SK-N-SH (cell line): ENCODE measurements around the gene TRIM8. TPM values are rescaled to one million over a fixed set of nuclear protein-coding genes. Genes with fewer than 3 reads are reported as not detected.

ENCODE experiments used
- CTCF ChIA-PET: fragments of 300-600, 350-600 bp; formaldehyde crosslinking; extraction: SDS; loops from one replicate; lab custom pipeline; 2021; lab: Yijun Ruan, JAX
- POLR2A ChIA-PET: fragments of 350-600 bp; sonication (Branson Sonifier 250); formaldehyde crosslinking; extraction: SDS; loops from one replicate; lab custom pipeline; 2020; ENCODE audit warnings: antibody characterized with exemption, inconsistent platforms; lab: Yijun Ruan, JAX
- DNase-seq: peaks from one replicate; pipeline ENCODE4 v3.0.0; 2012
- H2AFZ ChIP-seq: fragments of 200-600 bp; sonication (generic); 2 replicates; pipeline ENCODE4 v1.8.1; 2016; ENCODE audit warnings: antibody characterized with exemption, mild to moderate bottlenecking, low read depth
- H3F3A ChIP-seq: fragments of 200-600 bp; sonication (generic); replicated peaks from 2 replicates; pipeline ENCODE3; 2016; ENCODE audit warnings: antibody characterized with exemption, mild to moderate bottlenecking; ENCODE audit not compliant: insufficient read depth
- H3K27ac ChIP-seq, 2 experiments: fragments of 200-500 bp in 1 of 2; fragments of 200-600 bp in 1 of 2; sonication (Bioruptor generic) in 1 of 2; sonication (generic), shearing (Covaris generic) in 1 of 2; 2 replicates each; pipeline versions ENCODE4 v1.5.1 to v1.6.1; 2014 to 2016; ENCODE audit warnings: low read depth in 2 of 2, inconsistent platforms in 1 of 2, low read length in 1 of 2, mild to moderate bottlenecking in 1 of 2, mixed read lengths in 1 of 2
- H3K27me3 ChIP-seq: fragments of 200-600 bp; sonication (generic), shearing (Covaris generic); 2 replicates; pipeline ENCODE4 v1.6.1; 2016; ENCODE audit warnings: mixed run types; ENCODE audit not compliant: insufficient read depth
- H3K36me3 ChIP-seq, 2 experiments: fragments of 200-500 bp in 1 of 2; fragments of 200-600 bp in 1 of 2; sonication (Bioruptor generic) in 1 of 2; sonication (generic) in 1 of 2; replicated peaks in 1 of 2; 2 replicates each; pipeline versions ENCODE3 to v1.5.1; 2014 to 2016; ENCODE audit warnings: low read length in 1 of 2, mild to moderate bottlenecking in 1 of 2; ENCODE audit not compliant: insufficient read depth in 2 of 2, control insufficient read depth in 1 of 2
- H3K4me1 ChIP-seq, 2 experiments: fragments of 200-500 bp in 1 of 2; fragments of 200-600 bp in 1 of 2; sonication (Bioruptor generic) in 1 of 2; sonication (generic), shearing (Covaris generic) in 1 of 2; 2 replicates each; pipeline versions ENCODE4 v1.5.1 to v1.6.1; 2014 to 2016; ENCODE audit warnings: low read depth in 1 of 2, low read length in 1 of 2, mixed run types in 1 of 2; ENCODE audit not compliant: insufficient read depth in 2 of 2, control insufficient read depth in 1 of 2
- H3K4me2 ChIP-seq: fragments of 200-600 bp; sonication (generic), shearing (Covaris generic); 2 replicates; pipeline ENCODE4 v1.6.1; 2017; ENCODE audit warnings: mixed run types
- H3K4me3 ChIP-seq, 2 experiments: fragments of 200-500 bp in 1 of 2; fragments of 200-600 bp in 1 of 2; sonication (Bioruptor generic) in 1 of 2; sonication (generic), shearing (Covaris generic) in 1 of 2; 2 replicates each; pipeline versions ENCODE4 v1.5.1 to v1.8.1; 2014 to 2016; ENCODE audit warnings: low read depth in 2 of 2, inconsistent platforms in 1 of 2, low read length in 1 of 2, mild to moderate bottlenecking in 1 of 2, mixed read lengths in 1 of 2, moderate library complexity in 1 of 2
- H3K79me2 ChIP-seq: fragments of 200-600 bp; sonication (generic); 2 replicates; pipeline ENCODE4 v1.8.1; 2017; ENCODE audit warnings: mild to moderate bottlenecking; ENCODE audit not compliant: insufficient read depth
- H3K9ac ChIP-seq: fragments of 200-600 bp; sonication (generic); 2 replicates; pipeline ENCODE4 v1.6.1; 2017; ENCODE audit warnings: mixed run types
- H3K9me2 ChIP-seq: fragments of 200-600 bp; sonication (generic); 2 replicates; pipeline ENCODE4 v1.6.1; 2017; ENCODE audit warnings: mixed run types
- H3K9me3 ChIP-seq: fragments of 200-600 bp; sonication (generic); 2 replicates; pipeline ENCODE4 v1.6.1; 2017; ENCODE audit warnings: mixed run types, mild to moderate bottlenecking, moderate library complexity
- H4K20me1 ChIP-seq: fragments of 200-600 bp; sonication (generic); 2 replicates; pipeline ENCODE4 v1.6.1; 2017; ENCODE audit warnings: mild to moderate bottlenecking, mixed run types; ENCODE audit not compliant: insufficient read depth
- CHD2 ChIP-seq: fragments of 150-350 bp; IDR thresholded peaks from 2 replicates; pipeline ENCODE4 v1.6.1; 2018; ENCODE audit warnings: low read length; ENCODE audit not compliant: partially characterized antibody
- EP300 ChIP-seq, 2 experiments: IDR thresholded peaks; 2 replicates each; pipeline versions ENCODE4 v1.4.0 to v1.6.1; 2012; ENCODE audit warnings: borderline replicate concordance in 1 of 2, low read depth in 1 of 2, low read length in 1 of 2
- EZH2phosphoT487 ChIP-seq: fragments of 200-600 bp; sonication (generic); IDR thresholded peaks from 2 replicates; pipeline ENCODE4 v1.6.1; 2017; ENCODE audit warnings: low read depth, mixed run types, mild to moderate bottlenecking, antibody characterized with exemption, moderate library complexity, borderline replicate concordance
- FOSL2 ChIP-seq: IDR thresholded peaks from 2 replicates; pipeline ENCODE4 v1.4.0; 2012; ENCODE audit warnings: low read depth, mild to moderate bottlenecking, moderate library complexity, borderline replicate concordance
- FOXJ3 ChIP-seq: sonication (generic); formaldehyde crosslinking; IDR thresholded peaks from 2 replicates; pipeline ENCODE4 v1.5.1; 2020; ENCODE audit warnings: mild to moderate bottlenecking, missing genetic modification reagents
- FOXM1 ChIP-seq: IDR thresholded peaks from 2 replicates; pipeline ENCODE4 v1.4.0; 2012; ENCODE audit warnings: low read depth, mild to moderate bottlenecking
- GABPA ChIP-seq: IDR thresholded peaks from 2 replicates; pipeline ENCODE4 v1.4.0; 2012; ENCODE audit warnings: low read depth, mild to moderate bottlenecking
- GATA2 ChIP-seq: sonication (generic); formaldehyde crosslinking; IDR thresholded peaks from 2 replicates; pipeline ENCODE4 v1.5.0; 2020; ENCODE audit warnings: mild to moderate bottlenecking, missing genetic modification reagents
- MEF2A ChIP-seq: IDR thresholded peaks from 2 replicates; pipeline ENCODE4 v1.4.0; 2012; ENCODE audit warnings: low read depth, borderline replicate concordance
- MXI1 ChIP-seq: IDR thresholded peaks from 2 replicates; pipeline ENCODE4 v1.6.1; 2012; ENCODE audit warnings: mild to moderate bottlenecking, low read depth, low read length, improper control_type of control experiment
- NFIC ChIP-seq: IDR thresholded peaks from 2 replicates; pipeline ENCODE4 v1.4.0; 2012; ENCODE audit warnings: borderline replicate concordance
- NRF1 ChIP-seq: IDR thresholded peaks from 2 replicates; pipeline ENCODE4 v1.6.1; 2012; ENCODE audit warnings: low read depth, mild to moderate bottlenecking, low read length
- POLR2AphosphoS5 ChIP-seq: IDR thresholded peaks from 2 replicates; pipeline ENCODE4 v1.6.1; 2012; ENCODE audit warnings: low read depth, low read length
- RAD21 ChIP-seq: IDR thresholded peaks from 2 replicates; pipeline ENCODE4 v1.6.1; 2012; ENCODE audit warnings: mild to moderate bottlenecking, low read length
- RFX5 ChIP-seq: IDR thresholded peaks from 2 replicates; pipeline ENCODE4 v1.6.1; 2012; ENCODE audit warnings: mild to moderate bottlenecking, improper control_type of control experiment, low read length
- SMC3 ChIP-seq: IDR thresholded peaks from 2 replicates; pipeline ENCODE4 v1.6.1; 2012; ENCODE audit warnings: low read depth, low read length, improper control_type of control experiment
- TCF12 ChIP-seq: IDR thresholded peaks from 2 replicates; pipeline ENCODE4 v1.4.0; 2012
- YY1 ChIP-seq: IDR thresholded peaks from 2 replicates; pipeline ENCODE4 v1.4.0; 2012; ENCODE audit warnings: low read depth, mild to moderate bottlenecking
- WGBS: methylation state at CpG from one replicate; pipeline ENCODE4 v1.1.6; 2017; ENCODE audit warnings: low lambda C conversion rate; 5-methylcytosine and 5-hydroxymethylcytosine counted together
- polyA plus RNA-seq, 3 experiments: library from polyadenylated mRNA; depleted of rRNA; stranded (reverse); fragments of >200 nt; gene quantifications; 2 replicates each; pipeline ENCODE4 v1.2.3, GENCODE V29; 2012
- TF ChIP-seq, protein P1 (sequence below): fragments of 150-350 bp; IDR thresholded peaks from 2 replicates; pipeline ENCODE4 v1.6.1; 2017; ENCODE audit warnings: antibody characterized with exemption, low read length, low read depth, borderline replicate concordance
- TF ChIP-seq, protein P2 (sequence below): IDR thresholded peaks from 2 replicates; pipeline ENCODE4 v1.4.0; 2012; ENCODE audit warnings: low read depth, borderline replicate concordance
- TF ChIP-seq, protein P3 (sequence below): IDR thresholded peaks from 2 replicates; pipeline ENCODE4 v1.6.1; 2012; ENCODE audit warnings: mild to moderate bottlenecking, low read depth, low read length, moderate library complexity

Gene TRIM8
- polyA plus RNA-seq, 1 of the 3 experiments (the other 2 are of a cell fraction) = 108 TPM

DNA sequence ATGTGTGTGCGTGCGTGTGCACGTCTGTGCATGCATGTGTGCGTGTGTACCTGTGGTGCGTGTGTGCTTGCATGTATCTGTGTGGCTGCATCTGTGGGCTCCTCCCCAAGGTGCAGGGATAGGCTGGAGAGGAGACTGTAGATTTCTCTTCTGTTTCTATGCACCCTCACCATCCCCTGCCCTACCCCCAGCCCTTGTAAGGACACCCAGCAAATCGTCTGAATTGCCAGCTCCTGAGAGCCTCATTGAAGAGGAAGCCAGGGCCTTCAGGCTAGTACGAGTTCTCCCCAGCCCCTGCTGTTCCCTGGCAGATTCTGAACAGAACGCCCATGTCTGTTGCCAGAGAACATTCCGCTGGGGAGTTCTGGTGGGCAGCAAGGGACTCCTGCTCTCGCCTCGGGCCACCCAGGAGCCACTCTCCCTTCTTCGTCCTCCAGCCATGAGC lies 17.0 kb upstream of the TRIM8 start:
- peak overlapping the region; percentile 72 for H3K9ac ChIP-seq
- peak overlapping the region; percentile 67; the same call in 1 of the 2 replicates for H2AFZ ChIP-seq
- H3K9me2 ChIP-seq = no peaks in the 10 kb centered on the region
- H3K79me2 ChIP-seq = no peaks in the 10 kb centered on the region
- ChIA-PET CTCF (interaction anchor here (0.7 to 2.9 kb wide), 5 partner anchors 15 to 124 kb away, joined by 3 to 18 read pairs (median 6); partner anchors contain the start of genes SUFU and TRIM8), POLR2A (interaction anchor here (1.0 to 4.0 kb wide), 6 partner anchors 9 to 86 kb away, joined by 3 to 34 read pairs (median 6); partner anchors contain the start of gene TRIM8)
- H3K4me2 ChIP-seq = peak overlapping the region; percentile 68
- peak overlapping the region; percentile 91 to 99 for H3K27ac ChIP-seq
- no peak for TF ChIP-seq MEF2A
- peak; percentile 90 for TF ChIP-seq RFX5
- TF ChIP-seq EP300 (IDR thresholded peaks at IDR 0.05; ENCODE audit: borderline replicate concordance in 1 of 2, low read depth in 1 of 2, low read length in 1 of 2) = peak in 1 of 2 experiments; percentile 34; a peak in 1 of 4 replicates
- no peak for TF ChIP-seq SMC3
- no peak for TF ChIP-seq NFIC
- H4K20me1 ChIP-seq = no peaks in the 10 kb centered on the region
- peak; percentile 55 for DNase-seq
- H3K36me3 ChIP-seq = peaks cover 0 to 3% of the 10 kb centered on the region in 2 experiments
- H3K27me3 ChIP-seq = no peaks in the 10 kb centered on the region
- H3K9me3 ChIP-seq = no peaks in the 10 kb centered on the region
- H3K4me3 ChIP-seq = no peak overlapping the region
- WGBS = 59% methylated on average over 12 of the region's 12 CpGs
- H3F3A ChIP-seq = peaks cover 35% of the 10 kb centered on the region
- peaks cover 50 to 88% of the 10 kb centered on the region in 2 experiments for H3K4me1 ChIP-seq

DNA sequence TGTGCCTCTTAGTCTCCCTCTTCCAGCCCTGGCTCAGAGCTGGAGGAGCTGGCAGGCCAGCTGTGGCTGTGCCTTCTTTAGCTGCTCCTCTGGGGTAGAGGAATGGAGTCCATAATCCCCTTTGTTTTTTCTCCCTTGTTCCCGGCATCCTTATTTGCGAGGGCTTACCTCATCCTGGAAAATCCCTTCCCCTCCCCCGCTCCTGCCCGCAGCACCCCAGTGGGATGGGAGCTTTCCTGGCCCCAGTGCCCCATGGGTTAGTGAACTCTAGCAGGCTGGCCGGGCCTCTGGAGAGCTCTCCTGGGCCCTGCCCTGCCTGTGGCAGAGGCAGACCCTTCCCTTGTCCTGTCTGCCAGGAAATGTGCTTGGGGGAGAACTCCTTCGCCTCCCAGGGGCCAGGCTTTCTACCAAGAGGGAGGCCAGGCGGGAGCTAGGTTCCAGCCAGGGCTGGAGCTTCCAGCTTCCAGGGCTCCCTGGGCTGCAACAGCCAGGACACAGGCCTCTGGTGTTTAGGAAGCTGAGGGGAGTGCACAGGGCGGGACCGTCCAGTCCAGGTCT lies 16.5 kb upstream of the TRIM8 start:
- Histone ChIP-seq H3K36me3 (peaks cover 0 to 3% of the 10 kb centered on the region in 2 experiments), H3K4me2 (peak overlapping the region; percentile 68)
- CTCF ChIA-PET = interaction anchor here (0.6 to 2.9 kb wide), 8 partner anchors 14 to 228 kb away, joined by 3 to 18 read pairs (median 4); partner anchors contain the start of gene TRIM8
- TF ChIP-seq FOXJ3 (CRISPR knock-in tag) = no peak; the same call in 1 of the 2 replicates
- no peak for TF ChIP-seq GABPA
- TF ChIP-seq, protein P1, sequence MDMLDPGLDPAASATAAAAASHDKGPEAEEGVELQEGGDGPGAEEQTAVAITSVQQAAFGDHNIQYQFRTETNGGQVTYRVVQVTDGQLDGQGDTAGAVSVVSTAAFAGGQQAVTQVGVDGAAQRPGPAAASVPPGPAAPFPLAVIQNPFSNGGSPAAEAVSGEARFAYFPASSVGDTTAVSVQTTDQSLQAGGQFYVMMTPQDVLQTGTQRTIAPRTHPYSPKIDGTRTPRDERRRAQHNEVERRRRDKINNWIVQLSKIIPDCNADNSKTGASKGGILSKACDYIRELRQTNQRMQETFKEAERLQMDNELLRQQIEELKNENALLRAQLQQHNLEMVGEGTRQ = no peak
- no peak for TF ChIP-seq FOSL2
- TF ChIP-seq, protein P2, sequence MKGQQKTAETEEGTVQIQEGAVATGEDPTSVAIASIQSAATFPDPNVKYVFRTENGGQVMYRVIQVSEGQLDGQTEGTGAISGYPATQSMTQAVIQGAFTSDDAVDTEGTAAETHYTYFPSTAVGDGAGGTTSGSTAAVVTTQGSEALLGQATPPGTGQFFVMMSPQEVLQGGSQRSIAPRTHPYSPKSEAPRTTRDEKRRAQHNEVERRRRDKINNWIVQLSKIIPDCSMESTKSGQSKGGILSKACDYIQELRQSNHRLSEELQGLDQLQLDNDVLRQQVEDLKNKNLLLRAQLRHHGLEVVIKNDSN = no peak
- peak in 1 of 2 experiments; percentile 34; a peak in 2 of 4 replicates for TF ChIP-seq EP300 (IDR thresholded peaks at IDR 0.05; ENCODE audit: borderline replicate concordance in 1 of 2, low read depth in 1 of 2, low read length in 1 of 2)
- TF ChIP-seq FOXM1 = no peak
- no peak for TF ChIP-seq NRF1
- TF ChIP-seq, protein P3, sequence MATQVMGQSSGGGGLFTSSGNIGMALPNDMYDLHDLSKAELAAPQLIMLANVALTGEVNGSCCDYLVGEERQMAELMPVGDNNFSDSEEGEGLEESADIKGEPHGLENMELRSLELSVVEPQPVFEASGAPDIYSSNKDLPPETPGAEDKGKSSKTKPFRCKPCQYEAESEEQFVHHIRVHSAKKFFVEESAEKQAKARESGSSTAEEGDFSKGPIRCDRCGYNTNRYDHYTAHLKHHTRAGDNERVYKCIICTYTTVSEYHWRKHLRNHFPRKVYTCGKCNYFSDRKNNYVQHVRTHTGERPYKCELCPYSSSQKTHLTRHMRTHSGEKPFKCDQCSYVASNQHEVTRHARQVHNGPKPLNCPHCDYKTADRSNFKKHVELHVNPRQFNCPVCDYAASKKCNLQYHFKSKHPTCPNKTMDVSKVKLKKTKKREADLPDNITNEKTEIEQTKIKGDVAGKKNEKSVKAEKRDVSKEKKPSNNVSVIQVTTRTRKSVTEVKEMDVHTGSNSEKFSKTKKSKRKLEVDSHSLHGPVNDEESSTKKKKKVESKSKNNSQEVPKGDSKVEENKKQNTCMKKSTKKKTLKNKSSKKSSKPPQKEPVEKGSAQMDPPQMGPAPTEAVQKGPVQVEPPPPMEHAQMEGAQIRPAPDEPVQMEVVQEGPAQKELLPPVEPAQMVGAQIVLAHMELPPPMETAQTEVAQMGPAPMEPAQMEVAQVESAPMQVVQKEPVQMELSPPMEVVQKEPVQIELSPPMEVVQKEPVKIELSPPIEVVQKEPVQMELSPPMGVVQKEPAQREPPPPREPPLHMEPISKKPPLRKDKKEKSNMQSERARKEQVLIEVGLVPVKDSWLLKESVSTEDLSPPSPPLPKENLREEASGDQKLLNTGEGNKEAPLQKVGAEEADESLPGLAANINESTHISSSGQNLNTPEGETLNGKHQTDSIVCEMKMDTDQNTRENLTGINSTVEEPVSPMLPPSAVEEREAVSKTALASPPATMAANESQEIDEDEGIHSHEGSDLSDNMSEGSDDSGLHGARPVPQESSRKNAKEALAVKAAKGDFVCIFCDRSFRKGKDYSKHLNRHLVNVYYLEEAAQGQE = 0 out of 2 replicates have a peak, but pooled peaks have one; percentile 44
- no peak; the same call in 1 of the 2 replicates for TF ChIP-seq YY1
- no peak for TF ChIP-seq MEF2A
- no peak for TF ChIP-seq RFX5
- TF ChIP-seq CHD2 = no peak
- TF ChIP-seq SMC3 = no peak
- TF ChIP-seq GATA2 (CRISPR knock-in tag) = no peak
- no peak for TF ChIP-seq POLR2AphosphoS5
- no peak for TF ChIP-seq EZH2phosphoT487
- peak; percentile 10; the same call in 1 of the 2 replicates for TF ChIP-seq NFIC
- TF ChIP-seq RAD21 = no peak
- no peak for TF ChIP-seq MXI1
- TF ChIP-seq TCF12 = peak; percentile 42; the same call in 1 of the 2 replicates

More for the DNA sequence above, 16.5 kb upstream of the TRIM8 start:
- H3K4me1 ChIP-seq = peaks cover 55 to 93% of the 10 kb centered on the region in 2 experiments
- POLR2A ChIA-PET = interaction anchor here (0.8 to 4.0 kb wide), 8 partner anchors 9 to 113 kb away, joined by 3 to 34 read pairs (median 4); partner anchors contain the start of gene TRIM8
- DNase-seq = peak; percentile 71
- WGBS = 12% methylated on average over 6 of the region's 9 CpGs
- H3K9me2 ChIP-seq = no peaks in the 10 kb centered on the region
- H3K9me3 ChIP-seq = no peaks in the 10 kb centered on the region
- H3K27me3 ChIP-seq = no peaks in the 10 kb centered on the region
- no peak overlapping the region for H3K4me3 ChIP-seq
- no peaks in the 10 kb centered on the region for H4K20me1 ChIP-seq
- H3K27ac ChIP-seq = peak overlapping the region; percentile 91 to 99
- H2AFZ ChIP-seq = peak overlapping the region; percentile 67; the same call in 1 of the 2 replicates
- H3K79me2 ChIP-seq = no peaks in the 10 kb centered on the region
- H3K9ac ChIP-seq = peak overlapping the region; percentile 72
- peaks cover 40% of the 10 kb centered on the region for H3F3A ChIP-seq
